Fibroblast of the aortic adventitia (primary cell): Measurements from ENCODE around the gene NUP98. TPM values are rescaled to one million over a fixed set of nuclear protein-coding genes. Genes with fewer than 3 reads are reported as not detected.

ENCODE experiments used
- DNase-seq: peaks from one replicate; pipeline ENCODE4 v3.0.0-alpha.2; 2010; ENCODE audit warnings: low read depth
- H3K4me3 ChIP-seq: 2 replicates; pipeline ENCODE4 v1.5.1; 2011; ENCODE audit warnings: low read depth, mild to moderate bottlenecking, control low read depth, low read length, moderate library complexity
- CTCF ChIP-seq: IDR thresholded peaks from 2 replicates; pipeline ENCODE4 v1.5.1; 2011; ENCODE audit warnings: mild to moderate bottlenecking, low read length, control low read depth, inconsistent platforms; ENCODE audit not compliant: insufficient read depth
- small RNA-seq: library from RNA; depleted of rRNA; stranded (forward); fragments of <200 nt; gene quantifications from one replicate; pipeline ENCODE3, GENCODE V24; 2012
- total RNA-seq: library from RNA; depleted of rRNA; stranded (reverse); fragments of >200 nt; gene quantifications from 2 replicates; pipeline ENCODE4 v1.2.3, GENCODE V29; 2012; ENCODE audit warnings: low replicate concordance

Gene NUP98
- total RNA-seq, 1 donor = 123 TPM

GRCh38 chr11:3635641-3636375 is 161.5 kb downstream of the NUP98 start:
- no peak for TF ChIP-seq CTCF
- H3K4me3 ChIP-seq = no peak overlapping the region
- no peak for DNase-seq

GRCh38 chr11:3632070-3632660 is 165.2 kb downstream of the NUP98 start:
- H3K4me3 ChIP-seq = no peak overlapping the region
- TF ChIP-seq CTCF = no peak
- DNase-seq = no peak

- no peak for DNase-seq
- no peak for TF ChIP-seq CTCF
- no peak overlapping the region for H3K4me3 ChIP-seq
These were observed 166.0 kb downstream of the NUP98 start for GRCh38 chr11:3631331-3631730.

GRCh38 chr11:3627291-3627690 is 170.1 kb downstream of the NUP98 start:
- DNase-seq = peak; percentile 74
- no peak overlapping the region for H3K4me3 ChIP-seq

GRCh38 chr11:3626250-3626960 is 170.9 kb downstream of the NUP98 start:
- no peak for DNase-seq
- TF ChIP-seq CTCF = no peak
- no peak overlapping the region for H3K4me3 ChIP-seq

More at GRCh38 chr11:3627291-3627690, 170.1 kb downstream of the NUP98 start:
- no peak for TF ChIP-seq CTCF

Small RNA genes within 50 kb of the gene (small RNA-seq; reads per million reads assigned to genes)
- gene RF00019 (not detected), gene RNU6-1143P (not detected), gene RNU7-50P (not detected)

Other genes with a start within 250 kb of the NUP98 start
- gene ART5, start 155.6 kb downstream of the NUP98 start, total RNA-seq = 0.81 and 3.4 TPM in 2 replicates
- gene ART1, start 152.4 kb downstream of the NUP98 start, total RNA-seq = not detected in 2 replicates
- gene CHRNA10, start 126.2 kb downstream of the NUP98 start, total RNA-seq = 0.57 and 1.1 TPM in 2 replicates
- gene PGAP2, start 11.0 kb upstream of the NUP98 start, total RNA-seq = 5.6 and 15.2 TPM in 2 replicates
- gene RHOG, start 43.4 kb upstream of the NUP98 start, total RNA-seq = 4.8 and 19.0 TPM in 2 replicates
- 21.6 and 43.5 TPM in 2 replicates for gene STIM1, start 58.1 kb upstream of the NUP98 start, total RNA-seq